ENCODE measurements around the gene POLG. TPM values are rescaled to one million over a fixed set of nuclear protein-coding genes. Genes with fewer than 3 reads are reported as not detected.

Gene POLG
- total and polyA plus RNA-seq, 4 donors: 36.7 to 84.9 (median 45.3) TPM

DNA sequence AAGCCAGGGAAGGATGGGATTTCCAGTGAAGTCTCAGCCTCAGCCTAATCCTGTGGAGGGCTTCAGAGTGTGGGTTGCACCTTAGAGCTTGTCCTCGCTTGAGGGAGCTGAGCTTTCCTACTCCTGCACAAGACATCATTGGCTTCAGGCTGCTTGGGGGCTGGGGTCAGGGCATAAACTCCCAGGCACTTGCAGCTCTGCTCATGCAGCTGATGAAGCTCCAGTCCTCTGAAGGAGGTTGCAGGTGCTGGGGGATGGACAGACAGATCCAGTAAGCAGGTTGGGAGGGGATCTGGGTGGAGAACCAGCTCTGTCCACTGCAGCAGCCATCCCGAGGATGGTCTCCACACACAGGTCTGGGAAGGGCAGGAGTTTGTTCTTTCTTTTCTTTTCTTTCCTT, 19.4 kb upstream of the POLG start:
- ATAC-seq (ENCODE audit: insufficient read depth, low FRiP score): no peak
- Histone ChIP-seq H3K4me1 (ENCODE audit: control insufficient read depth in 5 of 5, insufficient read depth in 5 of 5, low read length in 5 of 5) (no peaks in the 10 kb centered on the region), H3K27ac (ENCODE audit: low read depth in 1 of 2, low read length in 1 of 2) (no peak overlapping the region), H3K9me3 (ENCODE audit: control insufficient read depth in 4 of 4, insufficient read depth in 3 of 4, low read length in 3 of 4) (peaks cover 0 to 5% (median 0%) of the 10 kb centered on the region in 4 donors), H3K4me3 (no peak overlapping the region), H3K9ac (ENCODE audit: insufficient read depth in 1 of 2, low read length in 2 of 2) (no peak overlapping the region), H3K27me3 (ENCODE audit: control insufficient read depth in 3 of 3, insufficient read depth in 3 of 3, low read length in 2 of 3) (peaks cover 8 to 25% (median 13%) of the 10 kb centered on the region in 3 donors), H3K36me3 (ENCODE audit: control insufficient read depth in 4 of 4, insufficient read depth in 4 of 4, low read length in 4 of 4) (no peaks in the 10 kb centered on the region)
- no peak for DNase-seq
- WGBS, 2 donors: 73 to 79% methylated on average over 2 of the region's 2 CpGs
- TF ChIP-seq, protein P1, sequence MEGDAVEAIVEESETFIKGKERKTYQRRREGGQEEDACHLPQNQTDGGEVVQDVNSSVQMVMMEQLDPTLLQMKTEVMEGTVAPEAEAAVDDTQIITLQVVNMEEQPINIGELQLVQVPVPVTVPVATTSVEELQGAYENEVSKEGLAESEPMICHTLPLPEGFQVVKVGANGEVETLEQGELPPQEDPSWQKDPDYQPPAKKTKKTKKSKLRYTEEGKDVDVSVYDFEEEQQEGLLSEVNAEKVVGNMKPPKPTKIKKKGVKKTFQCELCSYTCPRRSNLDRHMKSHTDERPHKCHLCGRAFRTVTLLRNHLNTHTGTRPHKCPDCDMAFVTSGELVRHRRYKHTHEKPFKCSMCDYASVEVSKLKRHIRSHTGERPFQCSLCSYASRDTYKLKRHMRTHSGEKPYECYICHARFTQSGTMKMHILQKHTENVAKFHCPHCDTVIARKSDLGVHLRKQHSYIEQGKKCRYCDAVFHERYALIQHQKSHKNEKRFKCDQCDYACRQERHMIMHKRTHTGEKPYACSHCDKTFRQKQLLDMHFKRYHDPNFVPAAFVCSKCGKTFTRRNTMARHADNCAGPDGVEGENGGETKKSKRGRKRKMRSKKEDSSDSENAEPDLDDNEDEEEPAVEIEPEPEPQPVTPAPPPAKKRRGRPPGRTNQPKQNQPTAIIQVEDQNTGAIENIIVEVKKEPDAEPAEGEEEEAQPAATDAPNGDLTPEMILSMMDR (IDR thresholded peaks at IDR 0.05; ENCODE audit: control extremely low read depth, extremely low read depth): no peak

DNA sequence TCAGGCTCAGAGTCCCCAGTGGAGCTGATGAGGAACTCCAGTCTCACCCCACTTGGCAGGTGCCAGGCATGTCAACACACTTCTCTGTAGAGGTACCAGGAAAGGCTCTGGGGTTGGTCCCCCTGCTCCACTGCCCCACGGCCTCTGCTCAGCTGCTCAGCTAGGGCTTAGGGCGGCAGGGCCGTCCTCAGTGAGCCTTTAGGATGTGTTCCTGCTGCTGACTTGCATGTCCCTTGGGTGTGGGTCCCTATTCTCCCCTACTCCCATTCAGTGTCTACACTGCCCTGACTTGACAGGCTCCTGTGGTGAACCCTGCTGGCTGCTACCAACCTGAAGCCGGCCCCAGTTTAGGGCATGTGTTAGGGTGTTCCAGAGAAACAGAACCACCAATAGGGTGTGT, 17.9 kb upstream of the POLG start:
- Histone ChIP-seq H3K9me3 (ENCODE audit: control insufficient read depth in 4 of 4, insufficient read depth in 3 of 4, low read length in 3 of 4) (peaks cover 0 to 5% (median 0%) of the 10 kb centered on the region in 4 donors), H3K4me3 (no peak overlapping the region), H3K27ac (ENCODE audit: low read depth in 1 of 2, low read length in 1 of 2) (no peak overlapping the region), H3K27me3 (ENCODE audit: control insufficient read depth in 3 of 3, insufficient read depth in 3 of 3, low read length in 2 of 3) (peaks cover 6 to 14% (median 8%) of the 10 kb centered on the region in 3 donors), H3K9ac (ENCODE audit: insufficient read depth in 1 of 2, low read length in 2 of 2) (no peak overlapping the region), H3K36me3 (ENCODE audit: control insufficient read depth in 4 of 4, insufficient read depth in 4 of 4, low read length in 4 of 4) (no peaks in the 10 kb centered on the region), H3K4me1 (ENCODE audit: control insufficient read depth in 5 of 5, insufficient read depth in 5 of 5, low read length in 5 of 5) (no peaks in the 10 kb centered on the region)
- WGBS, 2 donors: 59 to 70% methylated on average over 4 of the region's 4 CpGs
- ATAC-seq (ENCODE audit: insufficient read depth, low FRiP score) (no peak), DNase-seq (no peak)
- TF ChIP-seq, protein P1 (IDR thresholded peaks at IDR 0.05; ENCODE audit: control extremely low read depth, extremely low read depth): no peak

DNA sequence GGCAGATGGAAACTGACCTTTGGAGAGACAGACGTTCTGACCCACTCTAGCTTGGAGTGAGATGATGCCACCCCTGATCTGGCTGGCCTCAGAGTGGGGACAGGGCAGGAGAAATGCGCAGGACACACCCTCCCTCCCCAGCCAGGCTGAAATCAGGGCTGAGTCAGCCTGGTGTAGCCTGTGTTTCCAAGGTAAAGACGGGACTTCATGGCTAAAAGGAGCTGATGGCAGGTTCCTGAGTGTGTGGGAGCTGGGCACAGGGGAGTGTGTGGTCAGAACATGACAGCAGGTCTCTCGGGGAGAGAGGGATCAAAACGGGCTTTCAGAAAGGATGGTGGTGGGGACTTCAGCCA, 14.6 kb upstream of the POLG start:
- H3K9me3 ChIP-seq (ENCODE audit: control insufficient read depth in 4 of 4, insufficient read depth in 3 of 4, low read length in 3 of 4): peaks cover 0 to 5% (median 0%) of the 10 kb centered on the region in 4 donors
- H3K27ac ChIP-seq (ENCODE audit: low read depth in 1 of 2, low read length in 1 of 2): no peak overlapping the region
- DNase-seq (no peak), ATAC-seq (ENCODE audit: insufficient read depth, low FRiP score) (no peak)
- H3K27me3 ChIP-seq (ENCODE audit: control insufficient read depth in 3 of 3, insufficient read depth in 3 of 3, low read length in 2 of 3): peaks cover 8 to 21% (median 10%) of the 10 kb centered on the region in 3 donors
- no peak overlapping the region for H3K9ac ChIP-seq (ENCODE audit: insufficient read depth in 1 of 2, low read length in 2 of 2)
- WGBS, 2 donors: 69 to 89% methylated on average over 5 of the region's 5 CpGs
- H3K4me1 ChIP-seq (ENCODE audit: control insufficient read depth in 5 of 5, insufficient read depth in 5 of 5, low read length in 5 of 5): no peaks in the 10 kb centered on the region
- H3K36me3 ChIP-seq (ENCODE audit: control insufficient read depth in 4 of 4, insufficient read depth in 4 of 4, low read length in 4 of 4): no peaks in the 10 kb centered on the region
- TF ChIP-seq, protein P1 (IDR thresholded peaks at IDR 0.05; ENCODE audit: control extremely low read depth, extremely low read depth): no peak
- no peak overlapping the region for H3K4me3 ChIP-seq
